Measurements from ENCODE around the gene HRH2. TPM values are rescaled to one million over a fixed set of nuclear protein-coding genes. Genes with fewer than 3 reads are reported as not detected.
"Not testable (repeated sequence)": the region's sequence is repeated elsewhere in the genome, so short reads cannot be mapped to it uniquely, and the experiment has no call there.

The HRH2 gene
- total RNA-seq, 3 donors from 2014 or later (not counting 1 experiment from before 2014, with no cell fraction given) = 1.4 to 13.9 (median 3.1) TPM

- no peaks in the 10 kb centered on the region for H3K4me1 Mint-ChIP-seq
- no peak overlapping the region for H3K27ac Mint-ChIP-seq
- no peaks in the 10 kb centered on the region for H3K27me3 ChIP-seq (ENCODE audit: control insufficient read depth, insufficient read depth, low read length)
- no peak for DNase-seq
- TF ChIP-seq, protein P1, sequence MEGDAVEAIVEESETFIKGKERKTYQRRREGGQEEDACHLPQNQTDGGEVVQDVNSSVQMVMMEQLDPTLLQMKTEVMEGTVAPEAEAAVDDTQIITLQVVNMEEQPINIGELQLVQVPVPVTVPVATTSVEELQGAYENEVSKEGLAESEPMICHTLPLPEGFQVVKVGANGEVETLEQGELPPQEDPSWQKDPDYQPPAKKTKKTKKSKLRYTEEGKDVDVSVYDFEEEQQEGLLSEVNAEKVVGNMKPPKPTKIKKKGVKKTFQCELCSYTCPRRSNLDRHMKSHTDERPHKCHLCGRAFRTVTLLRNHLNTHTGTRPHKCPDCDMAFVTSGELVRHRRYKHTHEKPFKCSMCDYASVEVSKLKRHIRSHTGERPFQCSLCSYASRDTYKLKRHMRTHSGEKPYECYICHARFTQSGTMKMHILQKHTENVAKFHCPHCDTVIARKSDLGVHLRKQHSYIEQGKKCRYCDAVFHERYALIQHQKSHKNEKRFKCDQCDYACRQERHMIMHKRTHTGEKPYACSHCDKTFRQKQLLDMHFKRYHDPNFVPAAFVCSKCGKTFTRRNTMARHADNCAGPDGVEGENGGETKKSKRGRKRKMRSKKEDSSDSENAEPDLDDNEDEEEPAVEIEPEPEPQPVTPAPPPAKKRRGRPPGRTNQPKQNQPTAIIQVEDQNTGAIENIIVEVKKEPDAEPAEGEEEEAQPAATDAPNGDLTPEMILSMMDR (IDR thresholded peaks at IDR 0.05) = no peak
- no peak for ATAC-seq
- no peaks in the 10 kb centered on the region for H3K36me3 Mint-ChIP-seq
- no peaks in the 10 kb centered on the region for H3K9me3 Mint-ChIP-seq
- intact Hi-C loops (cut with micrococcal nuclease) = no loop called here
- H3K36me3 ChIP-seq (ENCODE audit: control insufficient read depth, insufficient read depth, low read length) = no peaks in the 10 kb centered on the region
- H3K27ac ChIP-seq (ENCODE audit: low read length) = no peak overlapping the region
- no peak overlapping the region for H3K4me3 Mint-ChIP-seq
- 75% methylated on average over 10 of the region's 10 CpGs for WGBS (ENCODE audit: insufficient coverage)
- no peak overlapping the region for H3K4me3 ChIP-seq (ENCODE audit: low read length)
- peaks cover 29 to 48% of the 10 kb centered on the region in 2 donors for H3K27me3 Mint-ChIP-seq (ENCODE audit: low read depth in 2 of 2)
- H3K9me3 ChIP-seq (ENCODE audit: control insufficient read depth, insufficient read depth, low read length) = no peaks in the 10 kb centered on the region
- no peaks in the 10 kb centered on the region for H3K4me1 ChIP-seq (ENCODE audit: control insufficient read depth, insufficient read depth, low read length)
Observed at GRCh38 chr5:175752826-175753535, 95.1 kb downstream of the HRH2 start.

GRCh38 chr5:175753536-175754402 is 95.9 kb downstream of the HRH2 start:
- no peaks in the 10 kb centered on the region for H3K9me3 Mint-ChIP-seq
- no peak overlapping the region for H3K4me3 ChIP-seq (ENCODE audit: low read length)
- H3K27ac Mint-ChIP-seq = no peak overlapping the region
- TF ChIP-seq, protein P1 (IDR thresholded peaks at IDR 0.05) = no peak
- H3K4me1 ChIP-seq (ENCODE audit: control insufficient read depth, insufficient read depth, low read length) = no peaks in the 10 kb centered on the region
- H3K9me3 ChIP-seq (ENCODE audit: control insufficient read depth, insufficient read depth, low read length) = no peaks in the 10 kb centered on the region
- 78% methylated on average over 14 of the region's 19 CpGs for WGBS (ENCODE audit: insufficient coverage)
- no peak for ATAC-seq
- H3K4me3 Mint-ChIP-seq = no peak overlapping the region
- no peak for DNase-seq
- no peak overlapping the region for H3K27ac ChIP-seq (ENCODE audit: low read length)
- peaks cover 31 to 53% of the 10 kb centered on the region in 2 donors for H3K27me3 Mint-ChIP-seq (ENCODE audit: low read depth in 2 of 2)
- no peaks in the 10 kb centered on the region for H3K36me3 Mint-ChIP-seq
- no peaks in the 10 kb centered on the region for H3K27me3 ChIP-seq (ENCODE audit: control insufficient read depth, insufficient read depth, low read length)
- intact Hi-C loops (cut with micrococcal nuclease) = no loop called here
- no peaks in the 10 kb centered on the region for H3K4me1 Mint-ChIP-seq
- no peaks in the 10 kb centered on the region for H3K36me3 ChIP-seq (ENCODE audit: control insufficient read depth, insufficient read depth, low read length)

GRCh38 chr5:175759991-175760390 is 102.1 kb downstream of the HRH2 start:
- H3K4me1 Mint-ChIP-seq; H3K27ac ChIP-seq (ENCODE audit: low read length); ATAC-seq; H3K4me3 ChIP-seq (ENCODE audit: low read length); H3K9me3 ChIP-seq (ENCODE audit: control insufficient read depth, insufficient read depth, low read length); H3K27me3 ChIP-seq (ENCODE audit: control insufficient read depth, insufficient read depth, low read length); H3K36me3 ChIP-seq (ENCODE audit: control insufficient read depth, insufficient read depth, low read length); H3K27ac Mint-ChIP-seq; H3K4me3 Mint-ChIP-seq; DNase-seq; intact Hi-C loops (cut with micrococcal nuclease); H3K36me3 Mint-ChIP-seq; H3K4me1 ChIP-seq (ENCODE audit: control insufficient read depth, insufficient read depth, low read length); H3K9me3 Mint-ChIP-seq: not testable (repeated sequence)
- peaks cover 23 to 56% of the 10 kb centered on the region in 2 donors for H3K27me3 Mint-ChIP-seq (ENCODE audit: low read depth in 2 of 2)
- WGBS (ENCODE audit: insufficient coverage) = 80% methylated on average over 1 of the region's 1 CpG

Other genes with a start within 250 kb of the HRH2 start
- gene DRD1, start 213.9 kb upstream of the HRH2 start, total RNA-seq = not detected
- gene SFXN1, start 179.5 kb upstream of the HRH2 start, total RNA-seq = 10 to 100 TPM; 30.3 to 55.2 (median 44.0) TPM
- not detected for gene CPLX2, start 213.5 kb downstream of the HRH2 start, total RNA-seq